ENCODE measurements around the gene BICD2. TPM values are rescaled to one million over a fixed set of nuclear protein-coding genes. Genes with fewer than 3 reads are reported as not detected.

The BICD2 gene
- total and polyA plus RNA-seq, 10 of the 15 experiments (the other 5 are each of a cell fraction or from before 2014, with no cell fraction given) = 5.3 to 25.5 (median 14.4) TPM

GRCh38 chr9:92721548-92721947, 43.1 kb downstream of the BICD2 start:
- Histone ChIP-seq H3K9me3 (replicated peaks; ENCODE audit: control insufficient read depth, insufficient read depth, low read length) (no peaks in the 10 kb centered on the region), H3K4me2 (ENCODE audit: control insufficient read depth, insufficient read depth) (peak overlapping the region; percentile 22; the same call in 1 of the 2 replicates), H3K9ac (ENCODE audit: control insufficient read depth, insufficient read depth, low read length) (no peak overlapping the region), H3K36me3 (ENCODE audit: control insufficient read depth in 2 of 2, insufficient read depth in 2 of 2, low read length in 1 of 2) (peaks cover 28 to 61% of the 10 kb centered on the region in 2 experiments), H3K27me3 (replicated peaks in 1 of 2; ENCODE audit: control insufficient read depth in 2 of 2, insufficient read depth in 2 of 2, low read length in 1 of 2) (no peaks in the 10 kb centered on the region), H4K20me1 (ENCODE audit: control insufficient read depth, insufficient read depth) (no peaks in the 10 kb centered on the region; the same call in none of the 2 replicates), H3K4me3 (no peak overlapping the region), H3K27ac (ENCODE audit: control insufficient read depth, insufficient read depth) (no peak overlapping the region), H3K79me2 (ENCODE audit: control insufficient read depth, insufficient read depth, low read length) (peaks cover under 1% of the 10 kb centered on the region), H2AFZ (ENCODE audit: control insufficient read depth, low read depth, low read length) (no peak overlapping the region), H3K4me1 (ENCODE audit: control insufficient read depth, insufficient read depth, low read length) (peaks cover 39% of the 10 kb centered on the region)
- no peak for DNase-seq (ENCODE audit: low read depth, low spot score)
- ChIA-PET SMC1A (ENCODE audit: uncharacterized antibody, unreplicated experiment) (interaction anchor here (0.8 kb wide), 1 partner anchor 69 kb away, joined by 3 read pairs; no protein-coding TSS in a partner anchor), CTCF (interaction anchor here (0.8 to 10.7 kb wide), 2 partner anchors 43 to 69 kb away, joined by 3 to 156 read pairs; partner anchors contain the start of gene BICD2), RAD21 (ENCODE audit: unreplicated experiment) (interaction anchor here (0.7 to 1.1 kb wide), 2 partner anchors 69 to 77 kb away, joined by 3 to 5 read pairs; no protein-coding TSS in a partner anchor), POLR2A (no interaction called here)
- no peak for FAIRE-seq
- in situ Hi-C loops (cut with MboI) (no loop called here), intact Hi-C loops (cut with micrococcal nuclease; ENCODE audit: unreplicated experiment) (no loop called here)
- no peak for TF ChIP-seq RFX5 (IDR thresholded peaks at IDR 0.05; ENCODE audit: low read depth, low read length)
- no peak for TF ChIP-seq BHLHE40 (IDR thresholded peaks at IDR 0.05; ENCODE audit: borderline replicate concordance in 1 of 2, low read depth in 2 of 2, low read length in 1 of 2)
- TF ChIP-seq MLLT1 (IDR thresholded peaks at IDR 0.05) = no peak
- no peak for TF ChIP-seq SPI1 (IDR thresholded peaks at IDR 0.05; ENCODE audit: borderline replicate concordance, insufficient read depth, low read depth, low read length)
- no peak for TF ChIP-seq ZNF687 (IDR thresholded peaks at IDR 0.05)
- no peak for TF ChIP-seq EZH2 (IDR thresholded peaks at IDR 0.05; ENCODE audit: borderline replicate concordance, control insufficient read depth, low read depth, low read length)
- TF ChIP-seq ZNF274 (IDR thresholded peaks at IDR 0.05; ENCODE audit: insufficient read depth, insufficient read length) = no peak
- TF ChIP-seq ZBTB4 (CRISPR knock-in tag; IDR thresholded peaks at IDR 0.05) = no peak
- TF ChIP-seq ZZZ3 (IDR thresholded peaks at IDR 0.05; ENCODE audit: control insufficient read depth, insufficient read length, low read depth) = no peak
- TF ChIP-seq NR2C1 (IDR thresholded peaks at IDR 0.05) = no peak
- no peak for TF ChIP-seq ZNF622 (IDR thresholded peaks at IDR 0.05)
- no peak for TF ChIP-seq ASH2L (IDR thresholded peaks at IDR 0.05; ENCODE audit: borderline replicate concordance, low read depth)
- no peak for TF ChIP-seq ZNF384 (IDR thresholded peaks at IDR 0.05; ENCODE audit: borderline replicate concordance, low read depth, low read length)
- no peak for TF ChIP-seq CBFB (IDR thresholded peaks at IDR 0.05; ENCODE audit: low read depth)
- BruUV-seq (replicated peaks) = no TSS peak
- WGBS (ENCODE audit: insufficient coverage, insufficient replicate concordance, low lambda C conversion rate, missing lambda C conversion rate) = 86% methylated on average over 7 of the region's 7 CpGs
- no peak for ATAC-seq
